GM12878 (cell line): Measurements from ENCODE around the gene RCCD1. TPM values are rescaled to one million over a fixed set of nuclear protein-coding genes. Genes with fewer than 3 reads are reported as not detected.

Experiments used
- ATAC-seq: fragments of 200-7000 bp; cut with Tn5 transposase; 3 replicates; pipeline ENCODE4 v1.9.1; 2020; ENCODE audit warnings: mild to moderate bottlenecking, moderate library complexity
- BruUV-seq: library from RNA; stranded (reverse); fragments of 400-500 nt; replicated peaks from 2 replicates; lab custom pipeline; 2021; lab: Mats Ljungman, UMichigan
- CTCF ChIA-PET: fragments of 300-600 bp; sonication (Branson Sonifier 250); formaldehyde crosslinking; extraction: SDS; loops from one replicate; lab custom pipeline; 2021; ENCODE audit warnings: inconsistent platforms; lab: Yijun Ruan, JAX
- POLR2A ChIA-PET: fragments of 350-600 bp; formaldehyde crosslinking; extraction: SDS; loops from one replicate; lab custom pipeline; 2021; ENCODE audit warnings: inconsistent platforms; lab: Charles Lee
- RAD21 ChIA-PET: fragments of 300-600 bp; sonication (Branson Sonifier 250); formaldehyde crosslinking; loops from one replicate; lab custom pipeline; 2023; ENCODE audit warnings: antibody characterized with exemption; ENCODE audit not compliant: unreplicated experiment; lab: Charles Lee
- SMC1A ChIA-PET: fragments of 300-600 bp; sonication (Branson Sonifier 250); formaldehyde crosslinking; loops from one replicate; lab custom pipeline; 2023; ENCODE audit not compliant: unreplicated experiment, uncharacterized antibody; lab: Charles Lee
- DNase-seq: peaks from one replicate; pipeline ENCODE4 v3.0.0-alpha.2; 2011; ENCODE audit warnings: low read depth, low spot score
- FAIRE-seq: peaks from 3 replicates; lab custom pipeline; 2011; peaks lifted over from hg19 to GRCh38; lab: Jason Lieb, UNC
- H2AFZ ChIP-seq: 2 replicates; pipeline ENCODE4 v1.6.0; 2011; ENCODE audit warnings: low read depth, low read length, control low read depth; ENCODE audit not compliant: control insufficient read depth
- H3K27ac ChIP-seq: 2 replicates; pipeline ENCODE4 v1.5.1; 2011; ENCODE audit warnings: control low read depth; ENCODE audit not compliant: control insufficient read depth, insufficient read depth
- H3K27me3 ChIP-seq, 2 experiments: replicated peaks in 1 of 2; 2 replicates each; pipeline versions ENCODE4 v1.6.0 to v1.6.1; 2011; ENCODE audit warnings: low read length in 1 of 2; ENCODE audit not compliant: control insufficient read depth in 2 of 2, insufficient read depth in 2 of 2
- H3K36me3 ChIP-seq, 2 experiments: 2 replicates each; pipeline ENCODE4 v1.5.1; 2011; ENCODE audit warnings: low read length in 1 of 2; ENCODE audit not compliant: control insufficient read depth in 2 of 2, insufficient read depth in 2 of 2
- H3K4me1 ChIP-seq: 2 replicates; pipeline ENCODE4 v1.6.1; 2011; ENCODE audit warnings: mild to moderate bottlenecking, low read length, moderate library complexity, mixed read lengths; ENCODE audit not compliant: control insufficient read depth, insufficient read depth
- H3K4me2 ChIP-seq: 2 replicates; pipeline ENCODE4 v1.6.0; 2011; ENCODE audit warnings: control low read depth; ENCODE audit not compliant: control insufficient read depth, insufficient read depth
- H3K4me3 ChIP-seq: fragments of 200-600 bp; sonication (generic); 2 replicates; pipeline ENCODE4 v1.5.1; 2016
- H3K79me2 ChIP-seq: 2 replicates; pipeline ENCODE4 v1.6.0; 2011; ENCODE audit warnings: low read length; ENCODE audit not compliant: control insufficient read depth, insufficient read depth
- H3K9ac ChIP-seq: 2 replicates; pipeline ENCODE4 v1.8.0; 2011; ENCODE audit warnings: low read length, control low read depth, mixed read lengths; ENCODE audit not compliant: control insufficient read depth, insufficient read depth
- H3K9me3 ChIP-seq: replicated peaks from 3 replicates; pipeline ENCODE4 v1.5.1; 2011; ENCODE audit warnings: mild to moderate bottlenecking, low read length; ENCODE audit not compliant: control insufficient read depth, insufficient read depth
- H4K20me1 ChIP-seq: 2 replicates; pipeline ENCODE4 v1.6.0; 2011; ENCODE audit not compliant: control insufficient read depth, insufficient read depth
- ASH2L ChIP-seq: fragments of 300-600, 200-600 bp; sonication (generic); IDR thresholded peaks from 2 replicates; pipeline ENCODE4 v1.6.1; 2017; ENCODE audit warnings: low read depth, mild to moderate bottlenecking, borderline replicate concordance
- FOXM1 ChIP-seq: IDR thresholded peaks from 2 replicates; pipeline ENCODE4 v1.6.1; 2012; ENCODE audit warnings: low read depth, mild to moderate bottlenecking, inconsistent platforms, low read length, moderate library complexity
- GABPA ChIP-seq: IDR thresholded peaks from 2 replicates; pipeline ENCODE4 v1.6.1; 2014; ENCODE audit warnings: antibody characterized with exemption, low read depth, mild to moderate bottlenecking, inconsistent platforms
- IKZF2 ChIP-seq, 2 experiments: fragments of 450-650 bp; IDR thresholded peaks; 2 replicates each; pipeline ENCODE4 v1.6.1; 2017; ENCODE audit warnings: mild to moderate bottlenecking in 2 of 2, moderate library complexity in 2 of 2
- IRF4 ChIP-seq: IDR thresholded peaks from 2 replicates; pipeline ENCODE4 v1.6.1; 2011; ENCODE audit warnings: low read depth, low read length
- JUNB ChIP-seq: IDR thresholded peaks from 2 replicates; pipeline ENCODE4 v1.6.1; 2016; ENCODE audit warnings: antibody characterized with exemption, mild to moderate bottlenecking
- MTA3 ChIP-seq: IDR thresholded peaks from 2 replicates; pipeline ENCODE4 v1.6.1; 2012; ENCODE audit warnings: low read length, inconsistent platforms, borderline replicate concordance
- NFYB ChIP-seq: IDR thresholded peaks from 2 replicates; pipeline ENCODE4 v1.6.1; 2011; ENCODE audit warnings: low read depth, mild to moderate bottlenecking, low read length, improper control_type of control experiment, moderate library complexity; ENCODE audit not compliant: insufficient read depth
- NR2C2 ChIP-seq: IDR thresholded peaks from 2 replicates; pipeline ENCODE4 v1.6.1; 2011; ENCODE audit warnings: borderline replicate concordance, low read depth; ENCODE audit not compliant: control insufficient read depth, insufficient read length
- PML ChIP-seq: IDR thresholded peaks from 2 replicates; pipeline ENCODE4 v1.6.1; 2012; ENCODE audit warnings: low read length, inconsistent platforms
- POU2F2 ChIP-seq: IDR thresholded peaks from 3 replicates; pipeline ENCODE4 v1.6.1; 2011; ENCODE audit warnings: low read depth, mild to moderate bottlenecking, low read length, borderline replicate concordance
- RBBP5 ChIP-seq: fragments of 200-600 bp; sonication (generic); conservative IDR thresholded peaks from 2 replicates; pipeline ENCODE4 v1.6.1; 2016
- RFX5 ChIP-seq: IDR thresholded peaks from 2 replicates; pipeline ENCODE4 v1.6.1; 2011; ENCODE audit warnings: low read depth, low read length, improper control_type of control experiment
- ZNF217 ChIP-seq: fragments of 450-650 bp; IDR thresholded peaks from 2 replicates; pipeline ENCODE4 v1.6.1; 2017; ENCODE audit warnings: antibody characterized with exemption, mild to moderate bottlenecking
- WGBS: methylation state at CpG from one replicate; pipeline ENCODE4 v1.1.6; 2016; ENCODE audit warnings: low lambda C conversion rate; ENCODE audit not compliant: insufficient replicate concordance, insufficient coverage; ENCODE audit errors: missing lambda C conversion rate; 5-methylcytosine and 5-hydroxymethylcytosine counted together
- in situ Hi-C: fragments of 300-500 bp; cut with MboI; formaldehyde crosslinking; loops from 9 replicates; pipeline ENCODE4 v1.14.3; 2018; ENCODE audit warnings: mixed read lengths
- intact Hi-C: fragments of 100-400 bp; cut with micrococcal nuclease; formaldehyde crosslinking; loops from one replicate; pipeline ENCODE4 v1.14.2; 2022; ENCODE audit not compliant: unreplicated experiment
- polyA plus RNA-seq, 11 experiments: library from polyadenylated mRNA; depleted of rRNA in 4 of 11; unstranded in 6 of 11; stranded (reverse) in 5 of 11; fragments of >200 nt; fragmentation: Nextera tagmentation in 4 of 11; fragmentation: Illumina TruSeq in 1 of 11; extraction: Ambion mirVana in 4 of 11; extraction: Trizol in 1 of 11; gene quantifications; 1 replicate in 1 of 11; 2 replicates in 10 of 11; pipeline versions ENCODE4 v1.2.1 to v1.2.3, GENCODE V29; 2011 to 2016; ENCODE audit warnings: inconsistent platforms in 2 of 11, missing spikeins in 2 of 11, low read depth in 1 of 11
- total RNA-seq, 4 experiments: library from RNA; depleted of rRNA in 3 of 4; stranded (reverse); fragments of >200 nt in 3 of 4; fragmentation: Illumina TruSeq in 1 of 4; extraction: Trizol in 1 of 4; gene quantifications; 2 replicates each; pipeline versions ENCODE4 v1.2.1 to v1.2.3, GENCODE V29; 2013 to 2021
- TF ChIP-seq, protein P1 (sequence below): fragments of 450-650 bp; IDR thresholded peaks from 2 replicates; pipeline ENCODE4 v1.6.1; 2017; ENCODE audit warnings: low read depth, mild to moderate bottlenecking, moderate library complexity
- TF ChIP-seq, protein P2 (sequence below): fragments of 450-650 bp; IDR thresholded peaks from 2 replicates; pipeline ENCODE4 v1.6.1; 2017; ENCODE audit warnings: mild to moderate bottlenecking, moderate library complexity
- TF ChIP-seq, protein P3 (sequence below): fragments of 450-650 bp; formaldehyde crosslinking; IDR thresholded peaks from 2 replicates; pipeline ENCODE4 v1.4.0; 2022; ENCODE audit warnings: mild to moderate bottlenecking, moderate library complexity

RCCD1 gene
- total and polyA plus RNA-seq, 10 of the 15 experiments (the other 5 are each of a cell fraction or from before 2014, with no cell fraction given): 5.2 to 30.4 (median 20.9) TPM

DNA sequence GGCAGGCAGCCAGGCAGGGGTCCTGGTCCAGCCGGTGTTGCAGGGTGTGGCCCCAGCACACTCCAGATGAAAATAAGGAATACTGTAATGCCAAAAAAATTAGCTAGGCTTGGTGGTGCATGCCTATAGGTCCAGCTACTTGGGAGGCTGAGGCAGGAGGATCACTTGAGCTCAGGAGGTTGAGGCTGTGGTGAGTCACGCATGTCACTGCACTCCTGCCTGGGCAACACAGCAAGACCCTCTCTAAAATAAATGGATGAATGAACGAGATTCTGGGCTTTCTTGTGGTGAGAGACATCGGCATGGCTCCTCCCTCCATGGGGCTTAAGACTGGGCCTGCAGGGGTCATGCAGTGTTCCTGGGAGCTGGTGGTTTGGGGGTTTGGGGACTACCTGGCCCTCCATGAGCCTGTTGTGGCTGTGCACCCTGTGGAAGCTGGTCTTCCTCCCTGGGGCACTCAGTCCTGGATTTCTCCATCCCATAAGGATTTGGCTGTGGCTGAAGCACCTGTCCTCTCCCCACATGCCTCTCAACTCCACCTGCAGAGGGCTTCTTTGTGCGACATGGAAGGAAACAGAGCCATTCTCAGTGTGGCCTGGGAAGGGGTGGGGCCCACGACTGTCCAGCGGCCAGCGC is 7.6 kb upstream of the RCCD1 start:
- SMC1A ChIA-PET: no interaction called here
- TF ChIP-seq, protein P1, sequence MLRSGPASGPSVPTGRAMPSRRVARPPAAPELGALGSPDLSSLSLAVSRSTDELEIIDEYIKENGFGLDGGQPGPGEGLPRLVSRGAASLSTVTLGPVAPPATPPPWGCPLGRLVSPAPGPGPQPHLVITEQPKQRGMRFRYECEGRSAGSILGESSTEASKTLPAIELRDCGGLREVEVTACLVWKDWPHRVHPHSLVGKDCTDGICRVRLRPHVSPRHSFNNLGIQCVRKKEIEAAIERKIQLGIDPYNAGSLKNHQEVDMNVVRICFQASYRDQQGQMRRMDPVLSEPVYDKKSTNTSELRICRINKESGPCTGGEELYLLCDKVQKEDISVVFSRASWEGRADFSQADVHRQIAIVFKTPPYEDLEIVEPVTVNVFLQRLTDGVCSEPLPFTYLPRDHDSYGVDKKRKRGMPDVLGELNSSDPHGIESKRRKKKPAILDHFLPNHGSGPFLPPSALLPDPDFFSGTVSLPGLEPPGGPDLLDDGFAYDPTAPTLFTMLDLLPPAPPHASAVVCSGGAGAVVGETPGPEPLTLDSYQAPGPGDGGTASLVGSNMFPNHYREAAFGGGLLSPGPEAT: no peak
- TF ChIP-seq MTA3 (no peak), NFYB (no peak), PML (no peak), ASH2L (no peak), RFX5 (no peak), ZNF217 (no peak), POU2F2 (no peak), IRF4 (no peak), GABPA (no peak), RBBP5 (no peak), IKZF2 (IDR thresholded peaks at IDR 0.05) (no peak), FOXM1 (no peak), NR2C2 (no peak), JUNB (no peak)
- TF ChIP-seq, protein P2, sequence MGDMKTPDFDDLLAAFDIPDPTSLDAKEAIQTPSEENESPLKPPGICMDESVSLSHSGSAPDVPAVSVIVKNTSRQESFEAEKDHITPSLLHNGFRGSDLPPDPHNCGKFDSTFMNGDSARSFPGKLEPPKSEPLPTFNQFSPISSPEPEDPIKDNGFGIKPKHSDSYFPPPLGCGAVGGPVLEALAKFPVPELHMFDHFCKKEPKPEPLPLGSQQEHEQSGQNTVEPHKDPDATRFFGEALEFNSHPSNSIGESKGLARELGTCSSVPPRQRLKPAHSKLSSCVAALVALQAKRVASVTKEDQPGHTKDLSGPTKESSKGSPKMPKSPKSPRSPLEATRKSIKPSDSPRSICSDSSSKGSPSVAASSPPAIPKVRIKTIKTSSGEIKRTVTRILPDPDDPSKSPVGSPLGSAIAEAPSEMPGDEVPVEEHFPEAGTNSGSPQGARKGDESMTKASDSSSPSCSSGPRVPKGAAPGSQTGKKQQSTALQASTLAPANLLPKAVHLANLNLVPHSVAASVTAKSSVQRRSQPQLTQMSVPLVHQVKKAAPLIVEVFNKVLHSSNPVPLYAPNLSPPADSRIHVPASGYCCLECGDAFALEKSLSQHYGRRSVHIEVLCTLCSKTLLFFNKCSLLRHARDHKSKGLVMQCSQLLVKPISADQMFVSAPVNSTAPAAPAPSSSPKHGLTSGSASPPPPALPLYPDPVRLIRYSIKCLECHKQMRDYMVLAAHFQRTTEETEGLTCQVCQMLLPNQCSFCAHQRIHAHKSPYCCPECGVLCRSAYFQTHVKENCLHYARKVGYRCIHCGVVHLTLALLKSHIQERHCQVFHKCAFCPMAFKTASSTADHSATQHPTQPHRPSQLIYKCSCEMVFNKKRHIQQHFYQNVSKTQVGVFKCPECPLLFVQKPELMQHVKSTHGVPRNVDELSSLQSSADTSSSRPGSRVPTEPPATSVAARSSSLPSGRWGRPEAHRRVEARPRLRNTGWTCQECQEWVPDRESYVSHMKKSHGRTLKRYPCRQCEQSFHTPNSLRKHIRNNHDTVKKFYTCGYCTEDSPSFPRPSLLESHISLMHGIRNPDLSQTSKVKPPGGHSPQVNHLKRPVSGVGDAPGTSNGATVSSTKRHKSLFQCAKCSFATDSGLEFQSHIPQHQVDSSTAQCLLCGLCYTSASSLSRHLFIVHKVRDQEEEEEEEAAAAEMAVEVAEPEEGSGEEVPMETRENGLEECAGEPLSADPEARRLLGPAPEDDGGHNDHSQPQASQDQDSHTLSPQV: no peak
- TF ChIP-seq, protein P3, sequence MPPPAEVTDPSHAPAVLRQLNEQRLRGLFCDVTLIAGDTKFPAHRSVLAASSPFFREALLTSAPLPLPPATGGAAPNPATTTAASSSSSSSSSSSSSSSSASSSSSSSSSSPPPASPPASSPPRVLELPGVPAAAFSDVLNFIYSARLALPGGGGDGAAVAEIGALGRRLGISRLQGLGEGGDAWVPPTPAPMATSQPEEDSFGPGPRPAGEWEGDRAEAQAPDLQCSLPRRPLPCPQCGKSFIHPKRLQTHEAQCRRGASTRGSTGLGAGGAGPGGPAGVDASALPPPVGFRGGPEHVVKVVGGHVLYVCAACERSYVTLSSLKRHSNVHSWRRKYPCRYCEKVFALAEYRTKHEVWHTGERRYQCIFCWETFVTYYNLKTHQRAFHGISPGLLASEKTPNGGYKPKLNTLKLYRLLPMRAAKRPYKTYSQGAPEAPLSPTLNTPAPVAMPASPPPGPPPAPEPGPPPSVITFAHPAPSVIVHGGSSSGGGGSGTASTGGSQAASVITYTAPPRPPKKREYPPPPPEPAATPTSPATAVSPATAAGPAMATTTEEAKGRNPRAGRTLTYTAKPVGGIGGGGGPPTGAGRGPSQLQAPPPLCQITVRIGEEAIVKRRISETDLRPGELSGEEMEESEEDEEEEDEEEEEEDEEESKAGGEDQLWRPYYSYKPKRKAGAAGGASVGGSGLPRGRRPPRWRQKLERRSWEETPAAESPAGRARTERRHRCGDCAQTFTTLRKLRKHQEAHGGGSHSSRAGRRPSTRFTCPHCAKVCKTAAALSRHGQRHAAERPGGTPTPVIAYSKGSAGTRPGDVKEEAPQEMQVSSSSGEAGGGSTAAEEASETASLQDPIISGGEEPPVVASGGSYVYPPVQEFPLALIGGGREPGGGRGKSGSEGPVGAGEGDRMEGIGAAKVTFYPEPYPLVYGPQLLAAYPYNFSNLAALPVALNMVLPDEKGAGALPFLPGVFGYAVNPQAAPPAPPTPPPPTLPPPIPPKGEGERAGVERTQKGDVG: no peak

More for the DNA sequence above, 7.6 kb upstream of the RCCD1 start:
- ChIA-PET POLR2A (no interaction called here), RAD21 (no interaction called here), CTCF (no interaction called here)
- Histone ChIP-seq H3K27ac (no peak overlapping the region), H3K4me1 (no peaks in the 10 kb centered on the region), H2AFZ (no peak overlapping the region), H3K27me3 (no peaks in the 10 kb centered on the region), H3K4me3 (no peak overlapping the region), H3K9ac (no peak overlapping the region), H3K4me2 (no peak overlapping the region), H3K79me2 (no peaks in the 10 kb centered on the region), H3K9me3 (no peaks in the 10 kb centered on the region), H4K20me1 (no peaks in the 10 kb centered on the region), H3K36me3 (peaks cover 21 to 33% of the 10 kb centered on the region in 2 experiments)
- intact Hi-C loops (no loop called here), in situ Hi-C loops (no loop called here)
- DNase-seq: no peak
- FAIRE-seq: no peak
- WGBS: 93% methylated on average over 8 of the region's 8 CpGs
- ATAC-seq: no peak
- BruUV-seq: no TSS peak
